Measurements from ENCODE around the gene GLYATL3.

The GLYATL3 gene

DNA sequence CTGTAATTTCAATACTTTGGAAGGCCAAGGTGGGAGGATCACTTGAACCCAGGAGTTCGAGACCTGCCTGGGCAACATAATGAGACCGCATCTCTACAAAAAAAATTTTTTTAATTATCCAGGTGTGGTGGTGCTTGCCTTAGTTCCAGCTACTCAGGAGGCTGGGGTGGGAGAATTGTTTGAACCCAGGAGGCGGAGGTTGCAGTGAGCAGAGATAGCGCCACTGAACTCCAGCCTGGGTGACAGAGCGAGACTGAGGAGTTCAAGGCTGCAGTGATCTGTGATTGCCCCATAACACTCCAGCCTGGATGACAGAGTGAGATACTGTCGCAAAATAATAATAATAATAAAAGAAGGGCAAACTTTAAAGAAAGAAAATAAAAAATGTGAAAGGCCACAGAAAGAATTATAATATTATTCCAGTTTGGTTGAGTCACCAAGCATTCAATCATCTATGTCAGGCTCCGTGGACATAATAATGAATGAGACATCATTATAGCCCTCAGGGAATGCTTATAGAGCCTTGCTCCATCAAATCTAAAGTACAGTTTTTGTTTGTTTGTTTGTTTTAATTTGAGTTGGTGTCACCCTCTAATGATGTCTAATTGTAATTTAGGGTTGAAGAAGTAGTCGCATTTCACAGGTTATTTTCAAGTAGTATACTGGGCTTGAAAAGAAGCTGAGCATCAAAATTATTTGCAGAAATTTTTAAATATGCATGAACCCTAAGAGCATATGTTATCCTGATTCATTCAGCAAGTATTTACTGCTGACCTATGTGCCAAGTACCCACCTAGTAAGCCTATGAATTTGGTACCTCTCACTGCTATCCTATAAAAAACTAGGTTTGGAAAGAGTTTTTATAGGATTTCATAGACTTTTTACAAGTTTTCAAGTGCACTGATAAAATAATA is 15.1 kb downstream of the GLYATL3 start:
- DNase-seq, result no peak

DNA sequence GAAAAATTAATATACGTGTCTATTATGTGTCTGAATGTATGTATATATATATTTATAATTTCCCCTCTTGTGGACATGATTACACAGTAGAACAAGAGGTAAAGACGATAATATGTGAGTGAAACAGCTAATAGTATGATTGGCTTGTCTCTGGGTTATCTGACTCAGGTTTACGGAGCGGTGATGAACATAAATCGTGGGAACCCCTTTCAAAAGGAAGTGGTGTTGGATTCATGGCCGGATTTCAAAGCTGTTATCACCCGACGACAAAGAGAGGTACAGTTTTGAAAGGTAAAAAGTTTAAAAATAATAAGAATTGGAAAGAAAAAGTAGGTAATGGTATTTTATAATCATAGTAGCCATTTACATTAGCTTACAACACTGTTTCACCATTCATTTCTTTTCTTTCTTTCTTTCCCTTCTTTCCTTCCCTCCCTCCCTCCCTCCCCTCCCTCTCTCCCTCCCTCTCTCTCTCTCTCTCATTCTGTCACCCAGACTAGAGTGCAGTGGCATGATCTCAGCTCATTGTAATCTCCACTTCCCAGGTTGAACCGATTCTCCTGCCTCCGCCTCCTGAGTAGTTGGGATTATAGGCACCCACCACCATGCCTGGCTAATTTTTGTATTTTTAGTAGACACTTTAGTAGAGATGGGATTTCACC is 15.9 kb downstream of the GLYATL3 start:
- no peak for DNase-seq

DNA sequence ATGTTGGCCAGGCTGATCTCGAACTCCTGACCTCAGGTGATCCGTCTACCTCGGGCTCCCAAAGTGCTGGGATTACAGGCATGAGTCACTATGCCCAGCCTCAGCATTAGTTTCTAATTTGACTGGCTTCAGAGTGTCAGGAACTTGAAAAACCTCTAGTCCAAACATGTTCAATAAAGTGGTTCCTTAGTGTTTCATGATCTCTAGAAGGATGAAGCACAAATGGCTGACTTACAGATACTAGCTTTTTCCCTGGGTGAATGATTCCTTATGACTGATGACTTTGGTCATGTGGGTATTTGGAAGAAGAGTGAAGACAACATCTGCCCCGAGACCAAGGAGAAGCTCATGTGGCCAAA is 16.4 kb downstream of the GLYATL3 start:
- no peak for DNase-seq

DNA sequence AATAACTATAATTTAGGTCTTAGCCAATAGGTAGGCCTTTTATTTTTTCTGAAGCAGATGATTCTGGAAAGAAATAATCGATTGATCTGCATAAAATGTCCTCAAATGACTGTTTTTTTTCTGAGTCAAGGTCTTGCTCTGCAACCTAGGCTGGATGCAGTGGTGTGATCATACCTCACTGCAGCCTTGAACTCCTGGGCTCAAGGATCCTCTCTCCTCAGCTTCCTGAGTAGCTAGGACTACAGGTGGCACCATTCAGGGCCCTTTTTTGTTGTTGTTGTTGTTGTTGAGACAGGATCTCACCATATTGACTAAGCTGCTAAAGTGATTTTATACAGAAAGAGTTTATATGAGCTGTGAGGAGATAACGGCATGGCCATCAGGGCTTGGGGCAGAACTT is 18.2 kb downstream of the GLYATL3 start:
- DNase-seq, result no peak

DNA sequence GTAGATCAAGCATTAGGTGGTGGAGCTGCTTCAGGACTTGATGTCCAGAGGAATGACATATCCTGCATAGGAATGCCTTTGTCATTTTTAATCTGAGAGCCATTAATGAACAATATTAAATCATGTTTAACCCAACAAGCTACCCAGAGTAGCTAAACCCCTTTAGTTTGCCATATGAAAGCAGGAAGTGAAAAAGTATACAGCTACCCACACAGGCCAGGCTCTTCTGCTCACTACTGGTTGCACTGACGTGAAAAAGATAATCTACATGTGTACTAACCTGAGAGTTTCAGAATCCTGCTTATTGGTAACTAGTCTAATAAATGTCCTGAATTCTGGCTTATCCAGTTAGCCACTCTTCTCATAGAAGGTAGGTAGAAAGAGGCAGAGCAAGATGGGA is 19.9 kb downstream of the GLYATL3 start:
- DNase-seq, result no peak

DNA sequence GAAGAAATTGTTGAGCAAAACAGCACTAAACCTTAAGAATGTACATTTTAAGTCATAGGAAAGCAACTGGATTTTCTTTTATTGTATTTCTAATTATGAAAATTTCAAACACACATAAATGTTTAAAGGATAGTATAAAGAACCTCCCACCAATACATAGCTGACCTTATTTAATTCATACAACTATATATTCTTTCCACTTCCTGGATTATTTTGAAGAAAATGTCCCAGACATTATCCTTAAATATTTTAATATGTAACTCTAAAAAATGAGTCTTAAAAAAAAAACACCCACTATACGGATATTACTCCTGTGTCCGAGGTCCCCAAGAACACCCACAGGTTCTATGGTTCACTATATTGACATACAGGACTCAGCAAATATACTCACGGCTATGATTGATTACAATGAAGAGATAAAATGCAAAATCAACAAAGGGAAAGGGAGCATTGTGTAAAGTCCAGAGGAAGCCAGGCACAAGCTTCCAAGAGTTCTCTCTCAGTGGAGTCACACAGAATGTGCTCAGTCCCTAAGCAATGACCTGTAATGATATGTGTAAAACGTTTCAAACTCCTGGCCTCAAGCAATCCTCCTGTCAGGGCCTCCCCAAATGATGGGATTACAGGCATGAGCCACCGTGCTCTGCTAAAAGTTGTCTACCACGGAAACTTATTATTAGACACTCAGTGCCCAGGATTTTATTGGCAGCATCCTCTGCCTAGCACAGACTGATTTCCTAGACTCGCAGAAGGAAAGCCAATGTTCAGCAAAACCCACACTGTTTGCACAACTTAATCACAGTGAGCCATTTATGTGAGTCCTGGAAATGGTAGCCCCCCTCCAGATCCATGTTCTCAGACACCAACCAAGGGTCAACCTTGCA is 23.2 kb downstream of the GLYATL3 start:
- no peak for DNase-seq

DNA sequence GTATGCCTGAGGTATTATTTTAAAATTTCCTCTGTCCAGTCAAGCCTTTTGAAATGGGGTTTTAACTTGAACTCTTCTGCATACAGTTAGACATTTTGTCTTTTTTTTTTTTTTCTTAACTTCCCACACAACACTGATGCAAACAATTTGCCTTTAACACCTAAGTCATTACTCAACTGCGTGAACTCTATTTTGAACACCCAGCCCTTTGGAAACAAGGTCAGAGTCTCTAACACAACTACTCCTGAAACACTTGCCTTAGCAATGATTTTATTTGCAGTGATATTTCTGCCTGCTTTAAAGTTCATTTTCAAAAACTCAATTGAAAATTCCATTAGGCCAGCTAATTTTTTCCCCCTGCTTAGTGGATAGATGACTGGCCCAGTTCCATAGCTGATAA is 24.2 kb downstream of the GLYATL3 start:
- no peak for DNase-seq

DNA sequence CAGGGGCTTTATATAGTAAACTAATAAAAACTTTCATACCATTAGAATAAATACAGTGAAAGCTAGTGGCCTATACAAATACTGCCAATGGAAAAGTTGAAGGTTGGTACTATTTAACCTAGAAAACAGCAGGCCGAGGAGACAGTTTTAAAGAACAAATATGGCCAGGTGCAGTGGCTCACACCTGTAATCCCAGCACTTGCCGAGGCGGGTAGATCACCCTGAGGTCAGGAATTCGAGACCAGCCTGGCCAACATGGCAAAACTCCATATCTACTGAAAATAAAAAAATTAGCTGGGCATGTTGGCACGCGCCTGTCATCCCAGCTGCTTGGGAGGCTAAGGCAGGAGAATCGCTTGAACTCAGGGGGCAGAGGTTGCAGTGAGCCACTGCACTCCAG is 24.8 kb downstream of the GLYATL3 start:
- DNase-seq, result no peak

DNA sequence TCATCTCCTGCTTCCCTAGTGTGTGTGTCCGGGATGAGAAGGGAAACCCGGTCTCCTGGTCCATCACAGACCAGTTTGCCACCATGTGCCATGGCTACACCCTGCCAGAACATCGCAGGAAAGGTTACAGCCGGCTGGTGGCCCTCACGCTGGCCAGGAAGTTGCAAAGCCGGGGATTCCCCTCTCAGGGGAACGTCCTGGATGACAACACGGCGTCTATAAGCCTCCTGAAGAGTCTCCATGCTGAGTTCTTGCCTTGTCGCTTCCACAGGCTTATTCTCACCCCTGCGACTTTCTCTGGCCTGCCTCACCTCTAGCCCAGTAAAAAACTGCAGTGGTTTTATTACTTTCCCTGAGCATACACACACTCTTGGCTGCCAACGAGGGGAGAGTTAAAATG is 26.9 kb downstream of the GLYATL3 start:
- no peak for DNase-seq

DNA sequence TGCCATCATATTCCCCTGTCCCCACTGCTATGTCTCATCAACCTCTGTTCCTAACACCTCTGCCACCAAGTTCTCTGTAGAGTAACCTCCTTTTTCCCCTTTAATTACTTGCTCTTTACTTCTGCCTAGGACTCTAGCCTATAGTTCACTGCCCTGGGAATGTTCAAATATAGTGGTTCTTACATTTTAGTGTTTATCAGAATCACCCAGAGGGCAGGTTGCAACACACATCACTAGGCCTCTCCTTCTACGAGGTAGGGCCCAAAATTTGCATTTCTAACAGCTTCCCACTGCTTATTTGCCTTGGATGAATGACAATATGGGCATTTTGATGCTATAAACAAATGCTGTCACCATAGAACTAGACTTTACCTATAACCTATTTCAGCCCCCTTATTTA is 27.6 kb downstream of the GLYATL3 start:
- no peak for DNase-seq

DNA sequence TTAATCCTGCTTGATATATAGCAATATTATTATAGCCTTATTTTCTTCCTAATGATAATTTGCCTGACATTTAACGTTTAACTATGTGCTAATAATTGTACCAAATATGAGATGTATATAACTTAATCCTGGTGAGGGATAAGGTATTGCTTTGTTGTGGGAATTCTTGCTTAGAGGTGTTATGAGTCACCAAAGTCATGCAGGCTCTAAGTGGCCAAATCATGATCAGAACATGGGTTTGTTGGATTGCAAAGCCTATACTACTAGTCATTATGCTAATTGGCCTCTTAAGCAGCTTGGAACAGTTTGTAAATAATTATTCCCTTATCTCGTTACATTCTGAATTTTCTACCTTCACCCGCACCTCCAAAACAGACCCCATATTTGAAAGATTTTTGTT is 28.8 kb downstream of the GLYATL3 start:
- DNase-seq, result no peak

DNA sequence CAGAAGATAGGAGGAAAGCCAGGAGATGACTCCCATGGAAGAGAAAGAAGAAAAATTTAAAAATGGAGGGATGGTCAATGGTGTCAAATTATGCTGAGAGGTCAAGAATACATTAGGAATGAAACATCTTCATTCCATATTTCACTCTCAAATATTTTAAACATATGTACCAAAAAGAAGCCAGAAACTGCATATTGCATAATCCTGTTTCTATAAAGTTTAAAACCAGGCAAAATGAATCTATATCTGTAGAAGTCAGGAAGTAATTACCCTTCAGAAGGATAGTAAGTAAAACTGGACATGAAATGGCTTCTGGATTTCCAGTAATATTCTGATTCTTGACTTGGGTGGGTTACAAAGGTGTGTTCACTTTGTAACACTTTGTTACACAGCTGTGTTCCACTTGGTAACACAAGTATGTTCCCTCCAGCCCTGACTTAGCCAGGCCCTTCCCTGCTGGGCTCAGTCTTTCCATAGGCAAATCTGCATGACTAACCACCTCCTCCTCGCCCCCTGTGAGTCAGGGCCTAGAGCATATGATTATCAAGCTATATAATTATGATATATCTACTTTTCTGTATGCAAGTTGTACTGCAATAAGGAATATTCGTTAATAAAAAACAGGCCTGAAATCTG is 30.5 kb downstream of the GLYATL3 start:
- DNase-seq, result no peak

DNA sequence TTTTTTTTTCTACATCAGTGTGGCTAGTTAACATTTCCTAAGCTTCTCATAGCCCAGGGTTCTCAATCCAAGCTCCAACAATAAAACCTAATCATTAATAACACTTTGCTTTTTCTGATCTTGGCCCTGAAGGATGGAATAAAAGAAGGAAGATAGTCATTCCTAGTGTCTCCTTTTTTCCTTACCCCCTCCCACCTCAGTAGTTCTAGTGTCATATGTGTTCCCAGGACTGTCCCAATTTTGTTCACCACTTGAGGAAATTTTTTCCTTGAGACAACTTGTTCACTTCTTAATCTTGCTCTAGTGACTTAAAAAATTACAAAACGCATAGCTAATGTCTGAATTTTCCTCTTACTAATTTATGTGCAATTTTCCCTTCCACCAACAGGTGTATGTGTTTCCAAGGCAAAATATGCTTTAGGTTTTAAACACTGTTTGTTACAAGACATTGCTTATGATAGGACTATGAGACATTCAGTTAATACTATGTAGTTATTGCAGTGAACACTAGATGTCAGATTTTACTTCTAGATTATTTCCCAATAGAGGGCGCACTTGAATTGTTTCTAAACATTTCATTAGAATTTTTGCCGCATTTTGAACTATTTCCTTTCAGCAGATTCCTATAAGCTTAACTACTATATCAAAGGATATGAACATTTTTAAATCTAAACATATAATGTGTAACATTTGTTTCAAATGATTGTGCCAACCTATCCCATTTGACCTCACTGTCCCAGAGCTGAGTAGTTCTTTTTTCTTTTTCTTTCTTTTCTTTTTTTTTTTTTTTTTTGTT is 32.2 kb downstream of the GLYATL3 start:
- no peak for DNase-seq

DNA sequence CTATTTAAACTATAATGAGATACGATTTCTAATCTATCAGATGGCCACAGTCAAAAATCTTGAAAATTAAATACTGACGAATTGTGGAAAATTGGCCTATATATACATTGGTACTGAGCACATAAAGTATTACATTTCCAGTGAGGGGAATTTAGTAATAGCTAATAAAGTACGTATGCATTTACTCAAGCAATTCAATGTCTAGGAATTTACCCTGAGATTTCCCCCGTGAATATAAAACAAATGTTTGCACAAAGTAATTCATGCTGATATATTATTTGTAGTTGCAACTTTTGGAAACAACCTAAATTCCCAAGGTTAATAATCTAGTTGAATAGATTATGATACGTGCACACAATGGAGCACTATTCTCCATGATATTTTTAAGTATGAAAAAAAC is 36.1 kb downstream of the GLYATL3 start:
- no peak for DNase-seq

DNA sequence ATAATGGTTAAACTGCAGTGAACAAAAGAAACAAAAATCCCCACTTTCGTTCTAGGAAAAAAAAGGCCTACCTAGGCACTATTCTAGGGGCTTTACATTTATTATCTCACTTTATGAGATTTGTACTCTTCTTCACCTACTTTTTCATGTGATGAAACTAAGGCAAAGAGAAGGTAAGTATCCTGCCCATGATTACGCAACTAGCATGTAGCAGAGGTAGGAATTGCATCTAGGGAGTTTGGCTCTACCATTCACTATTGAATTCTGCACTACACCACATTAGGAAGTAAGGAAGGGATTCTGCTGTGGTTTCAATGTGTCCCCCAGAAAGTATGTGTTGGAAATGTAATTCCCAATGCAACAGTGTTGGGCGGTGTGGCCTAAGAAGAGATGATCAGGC is 39.4 kb downstream of the GLYATL3 start:
- DNase-seq, result no peak

DNA sequence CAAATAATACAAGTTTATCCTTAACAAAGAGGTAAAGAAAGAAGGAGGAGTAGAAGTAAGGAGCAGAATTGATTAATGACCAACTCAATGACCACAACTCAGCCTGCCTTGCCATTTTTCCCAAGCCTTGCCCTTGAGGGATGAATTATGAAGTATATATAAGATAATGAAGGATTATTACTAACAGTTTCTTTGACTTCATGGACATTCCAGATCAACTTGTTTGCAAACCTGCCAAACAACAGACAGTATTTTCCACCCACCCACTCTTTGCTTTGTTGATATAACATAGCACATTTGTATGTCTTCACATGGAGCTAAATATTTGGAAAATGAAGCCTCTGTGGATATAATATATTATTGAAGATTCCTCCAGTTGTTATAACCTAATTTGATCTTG is 40.9 kb downstream of the GLYATL3 start:
- no peak for DNase-seq

DNA sequence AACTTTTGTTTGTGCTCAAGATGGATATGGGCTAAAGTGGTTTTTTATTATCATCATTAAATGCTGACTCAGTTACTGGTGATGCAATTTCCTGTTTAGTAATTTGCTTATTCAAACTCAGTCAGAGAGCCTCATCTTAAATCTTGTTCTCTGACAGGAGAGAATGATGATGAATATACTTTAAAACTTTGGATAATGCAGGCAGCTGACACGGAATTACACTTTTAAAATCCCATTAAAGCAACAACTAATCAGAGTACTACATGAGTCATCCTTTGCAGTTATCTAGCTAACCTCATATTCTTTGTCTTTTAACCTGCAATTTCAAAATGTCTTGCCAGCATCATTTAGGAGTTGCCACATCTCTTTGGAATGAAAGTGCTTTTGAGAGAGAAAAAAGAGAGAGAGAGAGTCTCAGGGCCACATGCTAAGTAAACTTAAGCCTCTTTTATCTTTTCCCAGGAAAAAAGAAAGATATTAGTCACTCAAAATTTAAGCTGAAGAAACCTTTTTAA is 41.5 kb downstream of the GLYATL3 start:
- DNase-seq, result no peak

DNA sequence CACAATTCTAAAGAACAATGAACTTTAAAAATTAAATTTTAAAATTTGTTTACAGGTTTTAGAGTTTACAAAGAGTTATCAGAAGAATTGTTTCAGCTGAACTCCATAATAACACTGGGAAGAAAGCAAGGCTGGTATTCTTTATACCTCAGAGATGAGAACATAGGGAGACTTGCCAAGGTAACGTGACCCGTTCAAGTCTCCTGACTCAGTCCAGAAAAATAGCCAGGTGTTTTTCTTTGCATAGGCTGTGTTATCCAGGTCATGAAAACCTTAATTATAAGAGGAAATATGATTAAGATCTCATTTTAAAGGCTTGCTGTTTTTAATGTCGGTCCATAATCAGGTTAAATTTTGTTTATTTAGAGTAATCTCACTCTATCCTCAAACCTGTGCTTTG is 42.2 kb downstream of the GLYATL3 start:
- DNase-seq, result no peak

DNA sequence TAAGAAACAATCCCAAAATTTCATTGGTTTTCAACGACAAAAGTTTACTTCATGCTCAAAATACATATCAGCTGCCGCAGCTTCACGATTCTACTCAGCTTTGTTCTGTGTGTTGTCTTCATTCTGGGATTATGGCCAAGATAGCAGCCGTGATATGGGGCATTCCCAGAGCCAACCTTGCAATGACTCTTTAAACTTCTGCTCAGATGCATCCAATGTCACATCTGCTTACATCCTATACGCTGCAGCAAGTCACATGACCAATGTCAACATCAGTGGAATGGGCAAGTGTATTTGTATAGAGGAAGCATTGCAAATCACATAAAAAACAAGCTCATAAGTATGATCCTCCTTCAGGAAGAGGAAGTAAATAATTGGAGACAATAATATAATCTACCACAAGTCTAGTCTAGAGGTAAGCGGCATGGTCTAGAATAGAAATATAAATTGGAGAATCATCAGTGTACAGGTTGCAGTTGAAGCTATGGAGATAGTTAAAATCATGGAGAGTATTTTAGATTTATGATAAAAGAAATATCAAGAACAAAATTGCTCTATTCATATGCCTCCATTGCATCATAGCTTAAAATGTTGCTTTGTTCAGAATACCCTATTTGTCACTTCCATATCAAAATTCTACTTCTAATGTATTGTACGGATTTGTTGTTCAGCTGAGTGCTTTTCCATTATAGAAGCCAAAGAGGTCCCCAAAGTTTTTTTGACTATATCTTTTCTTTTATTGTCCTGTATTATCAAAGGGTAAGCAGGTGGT is 43.5 kb downstream of the GLYATL3 start:
- DNase-seq, result no peak

DNA sequence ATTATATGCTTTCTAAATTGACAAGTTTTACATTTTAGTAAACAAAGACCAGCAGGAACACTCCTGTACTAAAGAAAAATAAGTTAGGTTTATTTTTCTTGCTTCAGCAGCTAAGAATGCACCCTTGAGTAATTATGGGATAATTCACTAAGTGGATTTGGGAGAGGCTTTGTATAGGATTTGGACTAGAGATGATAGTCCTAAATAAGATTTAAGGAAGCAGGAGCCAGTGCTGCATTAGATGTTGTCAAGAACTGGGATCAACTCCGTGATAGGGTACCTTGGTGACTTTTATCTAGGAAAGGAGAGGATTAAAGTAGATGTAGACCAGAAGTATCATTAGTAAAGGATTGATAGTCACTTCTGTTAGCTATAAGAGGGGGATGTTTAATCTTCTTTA is 46.6 kb downstream of the GLYATL3 start:
- DNase-seq, result no peak

DNA sequence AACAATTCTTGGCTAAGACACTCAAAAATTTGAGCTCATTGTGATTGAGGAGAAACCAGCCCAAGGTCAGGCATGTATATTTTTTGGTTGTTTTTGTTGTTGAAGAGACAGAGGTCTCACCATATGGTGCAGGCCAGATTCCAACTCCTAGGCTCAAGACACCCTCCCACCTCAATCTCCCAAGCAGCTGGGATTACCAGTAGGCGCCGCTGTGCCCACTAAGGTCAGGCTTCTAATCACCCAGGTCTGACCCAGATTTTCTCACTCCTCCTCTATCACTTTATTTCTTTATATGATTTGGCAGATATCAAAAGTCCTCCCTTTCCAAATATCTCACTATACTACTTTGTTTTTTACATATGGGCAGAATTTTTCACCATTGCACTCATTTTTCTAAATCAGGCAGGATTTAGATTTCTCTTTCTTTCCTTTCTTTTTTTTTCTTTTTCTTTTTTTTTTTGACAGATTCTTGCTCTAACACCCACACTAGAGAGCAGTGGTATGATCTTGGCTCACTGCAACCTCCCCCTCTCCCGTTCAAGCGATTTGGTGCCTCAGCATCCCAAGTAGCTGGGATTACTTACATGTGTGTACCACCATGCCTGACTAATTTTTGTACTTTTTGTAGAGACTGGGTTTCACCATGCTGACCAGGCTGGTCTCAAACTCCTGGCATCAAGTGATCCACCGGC is 49.0 kb downstream of the GLYATL3 start:
- no peak for DNase-seq
